Endothelial cell of umbilical vein (primary cell): ENCODE data around the gene ANAPC7. TPM values are rescaled to one million over a fixed set of nuclear protein-coding genes. Genes with fewer than 3 reads are reported as not detected.

Source experiments
- BruUV-seq: library from RNA; stranded (reverse); fragments of 400-500 nt; replicated peaks from 2 replicates; lab custom pipeline; 2021; lab: Mats Ljungman, UMichigan
- CTCF ChIA-PET: fragments of 300-600, 350-600 bp; sonication (Branson Sonifier 250); formaldehyde crosslinking; loops from one replicate; lab custom pipeline; 2021; ENCODE audit warnings: antibody characterized with exemption, inconsistent platforms; lab: Charles Lee
- POLR2A ChIA-PET: fragments of 300-600, 350-600 bp; sonication (Branson Sonifier 250); formaldehyde crosslinking; loops from one replicate; lab custom pipeline; 2021; ENCODE audit warnings: antibody characterized with exemption, inconsistent platforms; lab: Charles Lee
- DNase-seq: peaks from one replicate; pipeline ENCODE4 v3.0.0-alpha.2; 2011; ENCODE audit warnings: low read depth, low spot score
- FAIRE-seq: peaks from 2 replicates; lab custom pipeline; 2011; peaks lifted over from hg19 to GRCh38; lab: Jason Lieb, UNC
- H2AFZ ChIP-seq: 2 replicates; pipeline ENCODE4 v1.6.0; 2012; ENCODE audit warnings: low read depth, low read length, control low read depth, inconsistent platforms
- H3K27ac ChIP-seq: 2 replicates; pipeline ENCODE4 v1.5.1; 2011; ENCODE audit warnings: low read depth, mild to moderate bottlenecking, control low read depth, low read length, moderate library complexity; ENCODE audit not compliant: insufficient read depth
- H3K27me3 ChIP-seq, 2 experiments: 2 replicates each; pipeline versions ENCODE4 v1.6.0 to v1.6.1; 2011; ENCODE audit warnings: low read length in 2 of 2, mixed read lengths in 1 of 2; ENCODE audit not compliant: control insufficient read depth in 2 of 2, insufficient read depth in 2 of 2
- H3K36me3 ChIP-seq, 2 experiments: 2 replicates in 1 of 2; 3 replicates in 1 of 2; pipeline ENCODE4 v1.5.1; 2011; ENCODE audit warnings: low read length in 2 of 2, mild to moderate bottlenecking in 1 of 2, moderate library complexity in 1 of 2; ENCODE audit not compliant: control insufficient read depth in 2 of 2, insufficient read depth in 2 of 2; ENCODE audit errors: extremely low read depth in 1 of 2
- H3K4me1 ChIP-seq: 3 replicates; pipeline ENCODE4 v1.5.1; 2011; ENCODE audit warnings: mild to moderate bottlenecking, low read length; ENCODE audit not compliant: control insufficient read depth, insufficient read depth; ENCODE audit errors: extremely low read depth
- H3K4me2 ChIP-seq: 2 replicates; pipeline ENCODE4 v1.6.1; 2011; ENCODE audit warnings: low read length, control low read depth, mixed read lengths; ENCODE audit not compliant: insufficient read depth
- H3K4me3 ChIP-seq, 3 experiments: fragments of 200-600 bp in 1 of 3; sonication (generic), shearing (Covaris generic) in 1 of 3; replicated peaks in 1 of 3; 2 replicates each; pipeline ENCODE4 v1.5.1; 2011 to 2016; ENCODE audit warnings: control low read depth in 3 of 3, low read length in 3 of 3, mild to moderate bottlenecking in 2 of 3, inconsistent platforms in 1 of 3, low read depth in 1 of 3, moderate library complexity in 1 of 3; ENCODE audit not compliant: insufficient read depth in 1 of 3
- H3K79me2 ChIP-seq: 2 replicates; pipeline ENCODE4 v1.6.0; 2012; ENCODE audit warnings: low read length, inconsistent platforms; ENCODE audit not compliant: control insufficient read depth, insufficient read depth
- H3K9ac ChIP-seq: replicated peaks from 2 replicates; pipeline ENCODE3; 2011; ENCODE audit warnings: low read length, control low read depth; ENCODE audit not compliant: insufficient read depth; ENCODE audit errors: extremely low read depth
- H3K9me1 ChIP-seq: replicated peaks from 3 replicates; pipeline ENCODE4 v1.6.0; 2011; ENCODE audit warnings: mild to moderate bottlenecking, low read length; ENCODE audit not compliant: control insufficient read depth, insufficient read depth; ENCODE audit errors: extremely low read depth
- H3K9me3 ChIP-seq: replicated peaks from 2 replicates; pipeline ENCODE4 v1.5.1; 2012; ENCODE audit warnings: low read length, inconsistent platforms; ENCODE audit not compliant: control insufficient read depth, insufficient read depth
- H4K20me1 ChIP-seq: replicated peaks from 2 replicates; pipeline ENCODE3; 2011; ENCODE audit warnings: mild to moderate bottlenecking, low read length; ENCODE audit not compliant: control insufficient read depth, insufficient read depth; ENCODE audit errors: extremely low read depth
- CTCF ChIP-seq, 2 donors: IDR thresholded peaks; 1 replicate in 1 of 2; 2 replicates in 1 of 2; pipeline ENCODE4 v1.5.1; 2011; ENCODE audit warnings: low read length in 2 of 2, mild to moderate bottlenecking in 2 of 2, moderate library complexity in 2 of 2, control low read depth in 1 of 2, inconsistent platforms in 1 of 2, low read depth in 1 of 2; ENCODE audit not compliant: insufficient read depth in 1 of 2; ENCODE audit errors: extremely low read depth in 1 of 2
- EZH2 ChIP-seq: IDR thresholded peaks from 2 replicates; pipeline ENCODE4 v1.6.1; 2012; ENCODE audit warnings: borderline replicate concordance, low read depth, mild to moderate bottlenecking, moderate library complexity, low read length, inconsistent platforms; ENCODE audit not compliant: severe bottlenecking
- FOS ChIP-seq: IDR thresholded peaks from 2 replicates; pipeline ENCODE4 v1.6.1; 2011; ENCODE audit warnings: mild to moderate bottlenecking, low read length, moderate library complexity, borderline replicate concordance; ENCODE audit not compliant: insufficient read depth
- GATA2 ChIP-seq: IDR thresholded peaks from 2 replicates; pipeline ENCODE4 v1.7.0; 2011; ENCODE audit warnings: low read depth, mild to moderate bottlenecking, moderate library complexity, mixed read lengths, low read length; ENCODE audit not compliant: insufficient read length, insufficient read depth
- JUN ChIP-seq: IDR thresholded peaks from 2 replicates; pipeline ENCODE4 v1.6.1; 2011; ENCODE audit warnings: borderline replicate concordance, low read depth; ENCODE audit not compliant: insufficient read length, insufficient read depth
- MYC ChIP-seq: IDR thresholded peaks from one replicate; pipeline ENCODE4 v1.6.1; 2011; ENCODE audit warnings: mild to moderate bottlenecking, low read depth, low read length
- POLR2A ChIP-seq: IDR thresholded peaks from 2 replicates; pipeline ENCODE4 v1.6.1; 2012; ENCODE audit warnings: low read depth, mild to moderate bottlenecking, control low read depth, low read length
- POLR2AphosphoS5 ChIP-seq: IDR thresholded peaks from 2 replicates; pipeline ENCODE4 v1.6.1; 2012; ENCODE audit warnings: low read depth, mild to moderate bottlenecking, control low read depth, low read length, moderate library complexity; ENCODE audit not compliant: insufficient read depth
- dilution Hi-C: fragments of 300-500 bp; cut with MboI; formaldehyde crosslinking; loops from one replicate; pipeline ENCODE4 v1.15.0; 2019; ENCODE audit warnings: low sequenced_read_pairs; ENCODE audit not compliant: extremely low pct_ligation_motif_present
- intact Hi-C: fragments of 100-400 bp; cut with micrococcal nuclease; formaldehyde crosslinking; loops from one replicate; pipeline ENCODE4 v1.10.0; 2022
- polyA plus RNA-seq, 4 experiments: library from polyadenylated mRNA; depleted of rRNA in 3 of 4; stranded (reverse) in 3 of 4; unstranded in 1 of 4; fragments of >200 nt; gene quantifications; 2 replicates each; pipeline versions ENCODE4 v1.2.1 to v1.2.3, GENCODE V29; 2011 to 2012; ENCODE audit warnings: missing spikeins in 1 of 4
- total RNA-seq: library from RNA; stranded (reverse); gene quantifications from 2 replicates; pipeline ENCODE4 v1.2.3, GENCODE V29; 2021

The ANAPC7 gene
- total and polyA plus RNA-seq, 2 donors (not counting 3 experiments of a cell fraction or from before 2014, with no cell fraction given): 54.2 to 89.0 TPM

GRCh38 chr12:110449799-110450497 lies 46.4 kb upstream of the ANAPC7 start, which contains the start of gene ARPC3:
Gene ARPC3 (minus strand): TSS chr12:110450337. CDS start chr12:110450260, 77 bp downstream.
- H2AFZ ChIP-seq: peak within 1 kb of the TSS; percentile 81
- no peaks in the 10 kb centered on the region for H4K20me1 ChIP-seq
- dilution Hi-C loops: no loop called here
- intact Hi-C loops: loop anchor here (1.0 to 5.0 kb wide), 8 partner anchors 18 to 437 kb away; partner anchors contain the start of genes FAM216A, GPN3, PPP1CC and RAD9B
- TF ChIP-seq POLR2A (peak; percentile 86), MYC (peak; percentile 32), POLR2AphosphoS5 (peak; percentile 94), FOS (no peak), CTCF (IDR thresholded peaks at IDR 0.05; ENCODE audit: extremely low read depth in 1 of 2, insufficient read depth in 1 of 2, low read depth in 1 of 2, low read length in 2 of 2) (peak; percentile 87 to 89), JUN (no peak), EZH2 (no peak), GATA2 (no peak)
- FAIRE-seq: peak; percentile 95
- no peaks in the 10 kb centered on the region for H3K9me3 ChIP-seq
- peak; percentile 92 for DNase-seq
- H3K9ac ChIP-seq: peak within 1 kb of the TSS; percentile 94
- H3K4me1 ChIP-seq: peaks cover 5% of the 10 kb centered on the region
- ChIA-PET CTCF (interaction anchor here (0.6 to 3.5 kb wide), 32 partner anchors 9 to 848 kb away, joined by 3 to 101 read pairs (median 4); partner anchors contain the start of genes FAM216A, GPN3 and TCTN1), POLR2A (interaction anchor here (0.7 to 1.9 kb wide), 2 partner anchors 18 kb away, joined by 3 to 16 read pairs; partner anchors contain the start of genes FAM216A and GPN3)
- peak within 1 kb of the TSS; percentile 44 for H3K4me2 ChIP-seq
- peaks cover 41% of the 10 kb centered on the region for H3K79me2 ChIP-seq
- no peaks in the 10 kb centered on the region for H3K27me3 ChIP-seq
- H3K27ac ChIP-seq: peak within 1 kb of the TSS; percentile 89
- TSS peak; percentile 46 for BruUV-seq
- no peaks in the 10 kb centered on the region for H3K9me1 ChIP-seq
- no peaks in the 10 kb centered on the region for H3K36me3 ChIP-seq
- peak within 1 kb of the TSS; percentile 59 to 85 (median 83) for H3K4me3 ChIP-seq
